H54 (cell line): ENCODE results near the gene PCBP3.
"Not testable (repeated sequence)": the region's sequence is repeated elsewhere in the genome, so short reads cannot be mapped to it uniquely, and the experiment has no call there.

Source experiments
- DNase-seq: peaks from one replicate; pipeline ENCODE4 v3.0.0; 2011; ENCODE audit warnings: low spot score, mixed read lengths; ENCODE audit not compliant: insufficient read length
- FAIRE-seq: peaks from 3 replicates; lab custom pipeline; 2011; peaks lifted over from hg19 to GRCh38; lab: Jason Lieb, UNC
- POLR2A ChIP-seq: IDR thresholded peaks from 2 replicates; pipeline ENCODE4 v1.6.1; 2011; ENCODE audit warnings: low read depth, mild to moderate bottlenecking, low read length

Gene PCBP3

DNA sequence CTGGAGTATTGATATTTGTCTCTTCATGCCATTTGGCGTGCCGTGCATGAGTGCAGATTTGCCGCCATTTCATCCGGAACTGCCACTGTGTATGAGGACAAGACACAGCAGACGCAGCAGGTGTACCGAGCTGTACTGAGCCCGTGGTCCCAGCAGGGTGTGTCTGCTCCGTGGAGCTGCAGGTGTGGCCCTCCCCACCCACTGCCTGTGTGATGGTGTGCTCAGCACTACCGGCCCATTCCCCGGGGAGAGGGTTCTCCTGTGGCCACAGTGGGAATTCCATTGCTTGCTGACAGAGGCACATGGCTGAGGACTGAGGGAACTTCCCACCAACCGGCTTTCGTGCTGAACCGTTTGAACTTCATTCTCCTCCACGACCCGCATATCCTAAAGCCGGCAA is 303.8 kb downstream of the PCBP3 start:
- FAIRE-seq (no peak), DNase-seq (no peak)

DNA sequence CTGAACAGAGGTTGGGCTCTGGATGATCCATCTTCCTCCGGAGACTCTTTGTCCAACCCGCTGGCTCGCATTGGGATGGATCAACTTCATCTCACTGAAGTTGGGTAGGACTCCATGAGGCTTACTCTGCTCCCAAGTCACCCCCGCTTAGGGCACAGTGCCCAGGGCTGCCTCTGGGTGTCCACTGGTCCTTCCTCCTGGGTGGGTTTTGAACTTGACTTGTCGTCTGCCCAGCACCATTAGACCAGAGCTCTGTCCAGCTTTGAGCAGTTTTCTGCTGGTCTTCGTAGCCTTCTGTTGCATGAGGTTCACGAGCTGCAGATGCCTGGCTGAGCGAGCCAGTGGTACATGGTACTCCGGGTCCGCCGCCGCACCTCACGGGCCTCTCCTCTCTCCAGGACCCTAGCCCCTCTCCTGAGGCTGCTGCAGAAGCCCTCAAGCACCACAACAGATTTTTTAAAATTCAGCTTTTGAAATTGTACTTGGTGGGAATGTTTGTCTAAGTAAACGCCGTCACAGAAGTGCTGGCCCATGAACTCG is 304.3 kb downstream of the PCBP3 start:
- no peak for TF ChIP-seq POLR2A
- FAIRE-seq (no peak), DNase-seq (no peak)

More for the DNA sequence above, 303.8 kb downstream of the PCBP3 start:
- TF ChIP-seq POLR2A: no peak

DNA sequence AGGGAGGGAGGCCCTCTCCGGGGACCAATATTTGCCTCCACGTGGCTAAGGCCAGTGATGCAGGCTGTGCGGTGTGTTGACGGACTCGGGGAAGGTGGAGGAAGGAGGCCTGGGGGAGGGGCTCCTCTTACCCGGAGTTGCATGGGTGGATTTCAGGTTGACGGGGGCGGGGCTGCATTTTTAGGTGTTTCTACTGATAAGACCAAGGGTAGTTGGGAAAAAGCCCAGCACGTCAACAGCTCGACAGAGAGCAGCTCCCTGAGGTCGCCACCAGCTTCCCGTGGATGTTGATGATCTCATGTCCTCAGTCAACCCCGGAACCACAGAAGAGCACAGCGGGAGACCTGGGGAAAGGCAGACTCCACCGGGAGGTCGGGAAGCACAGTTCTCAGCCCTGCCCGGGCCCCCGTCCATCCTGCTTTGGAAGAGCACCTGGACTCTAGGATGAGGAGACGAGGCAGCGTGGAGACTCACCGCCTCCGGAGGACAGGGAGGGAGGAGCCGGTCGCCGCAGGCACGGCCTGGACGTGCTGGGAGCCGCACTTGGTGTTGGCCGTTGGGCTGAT is 305.1 kb downstream of the PCBP3 start:
- no peak for DNase-seq
- TF ChIP-seq POLR2A: no peak
- FAIRE-seq: no peak

DNA sequence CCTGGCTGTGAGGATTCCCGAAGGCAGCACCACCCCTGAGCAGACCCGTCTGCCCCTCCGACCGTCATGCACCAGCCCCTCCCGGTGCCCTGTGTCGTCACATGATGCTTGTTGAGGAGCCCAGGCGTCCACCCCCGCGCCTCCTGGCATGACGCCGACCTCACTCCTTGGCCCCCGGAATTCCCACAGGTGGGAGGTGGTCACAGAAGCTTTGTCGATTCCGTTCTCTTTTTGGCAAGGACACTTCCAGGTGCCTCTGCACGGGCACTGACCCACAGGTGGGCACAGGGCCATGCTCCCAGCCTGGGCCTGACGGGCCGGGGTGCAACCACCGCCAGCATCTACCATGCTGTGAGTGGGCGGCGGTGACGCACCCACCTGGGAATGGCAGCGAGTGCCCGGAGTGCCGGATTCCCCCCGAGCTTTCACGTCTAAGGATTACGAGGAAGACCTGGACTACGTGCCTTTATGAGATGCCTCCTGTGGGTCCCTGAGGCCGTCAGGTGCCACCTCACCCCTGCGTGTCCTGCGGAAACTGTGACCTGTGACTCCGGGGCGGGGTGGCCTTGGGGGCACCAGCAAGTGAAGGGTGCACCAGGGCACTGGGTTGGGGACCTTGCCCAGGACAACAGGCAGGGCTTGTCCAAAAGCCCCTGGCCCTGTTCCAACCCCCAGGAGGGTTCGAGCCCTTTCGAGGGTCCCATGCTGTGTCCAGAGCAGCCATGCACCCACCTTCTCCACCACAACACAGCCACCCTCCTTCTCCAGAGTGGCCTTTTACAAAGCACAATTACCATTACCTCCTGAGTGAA is 306.6 kb downstream of the PCBP3 start:
- FAIRE-seq (no peak), DNase-seq (no peak)
- TF ChIP-seq POLR2A: no peak

DNA sequence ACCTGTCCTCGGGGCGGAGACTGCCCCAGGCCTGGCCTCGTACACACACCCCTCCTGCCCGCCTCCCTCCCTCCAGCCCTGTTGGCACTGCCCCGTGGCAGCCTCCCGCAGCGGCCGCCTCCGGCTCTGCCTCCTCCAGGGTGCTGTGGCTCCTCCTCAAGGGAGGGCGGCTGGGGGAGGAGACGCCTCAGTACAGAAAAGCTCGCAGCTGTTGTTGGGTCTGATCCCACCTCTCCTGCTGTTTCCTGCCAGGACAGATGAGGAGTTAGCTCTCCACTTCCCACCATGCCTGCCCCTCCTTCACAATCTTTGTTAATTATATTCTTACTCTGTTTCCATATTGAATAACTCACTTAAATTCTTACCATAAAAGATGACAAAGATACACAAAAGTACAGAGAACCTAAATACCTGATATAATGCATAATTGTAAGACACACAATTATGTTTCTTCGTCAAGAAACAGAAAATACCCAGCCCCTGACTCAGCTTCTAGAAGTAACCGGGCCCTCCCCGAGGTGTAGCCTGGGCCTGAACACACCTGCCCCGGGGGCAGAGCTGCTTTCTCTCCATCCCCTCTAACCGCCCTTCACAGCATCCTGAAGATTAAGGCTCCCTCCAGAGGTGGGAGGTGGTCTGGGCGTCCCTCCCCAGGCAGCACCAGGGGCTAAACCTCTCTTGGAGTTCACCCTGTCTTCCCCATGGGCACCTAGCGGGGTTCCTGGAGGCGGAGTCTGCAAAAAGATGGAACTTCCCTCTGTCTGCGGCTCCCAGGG is 307.4 kb downstream of the PCBP3 start:
- TF ChIP-seq POLR2A: no peak
- no peak for FAIRE-seq
- DNase-seq: peak; percentile 94

DNA sequence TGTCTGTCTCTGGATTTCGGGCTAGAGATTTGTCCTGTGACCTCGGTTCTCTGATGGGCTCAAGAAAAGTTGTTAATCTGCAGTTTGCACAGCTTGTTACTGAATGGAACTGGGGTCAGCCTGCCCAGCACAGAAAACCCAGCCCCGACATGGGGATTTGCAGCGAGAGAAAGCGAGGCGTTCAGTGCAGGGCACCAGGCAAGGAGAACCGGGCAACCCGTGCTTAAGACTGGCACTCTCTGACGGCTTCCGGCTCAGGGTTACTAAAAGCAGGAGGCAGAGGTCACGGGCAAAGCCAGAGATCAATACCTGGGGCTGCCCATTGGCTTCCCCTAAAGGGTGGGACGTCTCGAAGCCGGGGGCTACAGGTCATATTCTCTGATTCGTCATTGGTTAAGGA is 308.2 kb downstream of the PCBP3 start:
- TF ChIP-seq POLR2A: no peak
- no peak for FAIRE-seq
- no peak for DNase-seq

DNA sequence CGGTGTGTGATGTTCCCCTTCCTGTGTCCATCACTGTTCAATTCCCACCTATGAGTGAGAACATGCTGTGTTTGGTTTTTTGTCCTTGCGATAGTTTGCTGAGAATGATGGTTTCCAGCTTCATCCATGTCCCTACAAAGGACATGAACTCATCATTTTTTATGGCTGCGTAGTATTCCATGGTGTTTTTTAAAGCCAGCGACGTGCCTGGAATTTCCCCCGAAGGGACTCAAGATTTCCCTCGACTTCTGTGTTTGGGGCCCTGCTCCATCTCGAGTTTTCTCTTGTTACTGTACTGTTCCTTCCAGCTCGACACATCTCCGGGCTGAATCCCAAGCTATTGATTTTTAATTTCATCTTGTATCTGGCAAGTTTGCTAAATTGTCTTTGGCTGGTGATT is 309.0 kb downstream of the PCBP3 start:
- not testable (repeated sequence) for FAIRE-seq, DNase-seq

DNA sequence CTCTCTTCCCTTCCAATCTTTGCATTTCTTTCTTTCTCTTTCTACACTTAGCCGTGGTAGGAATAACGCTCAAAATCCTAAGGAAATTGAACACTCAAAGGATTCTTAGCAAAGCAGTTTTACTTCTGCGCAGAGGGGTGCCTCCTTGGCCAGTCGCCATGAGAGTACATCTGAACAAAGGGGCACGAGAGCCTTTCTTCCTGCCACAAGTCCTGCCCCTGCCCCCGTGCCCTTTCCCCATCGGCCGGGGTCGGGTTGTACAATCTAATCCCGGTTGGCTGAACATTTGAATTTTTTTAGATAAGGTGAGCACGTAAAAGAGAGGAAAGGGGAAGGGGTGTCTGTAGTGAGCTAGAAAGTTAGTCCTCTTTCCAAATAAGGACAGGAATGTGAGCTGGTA is 309.4 kb downstream of the PCBP3 start:
- FAIRE-seq (no peak), DNase-seq (no peak)
- TF ChIP-seq POLR2A: no peak

DNA sequence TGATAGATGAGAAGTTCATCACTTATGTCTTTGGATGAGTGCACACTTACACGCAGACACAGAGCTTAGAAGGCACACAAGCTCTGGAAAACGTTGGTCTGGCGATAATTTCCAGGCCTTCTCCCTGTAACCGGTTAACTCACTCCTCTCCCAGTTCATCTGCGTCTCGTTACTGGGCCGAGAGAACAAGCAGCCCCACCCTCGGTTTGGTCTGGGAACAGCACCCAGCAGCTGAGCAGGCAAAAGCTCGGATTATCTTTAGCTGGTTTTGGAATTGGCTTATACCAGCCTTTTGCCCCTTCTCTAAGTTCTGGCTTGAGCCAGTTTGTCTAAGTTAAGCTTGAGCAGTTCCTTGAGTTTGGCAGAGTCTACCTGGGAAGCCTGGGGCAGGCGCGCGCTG is 310.7 kb downstream of the PCBP3 start:
- no peak for DNase-seq
- TF ChIP-seq POLR2A: no peak
- no peak for FAIRE-seq

DNA sequence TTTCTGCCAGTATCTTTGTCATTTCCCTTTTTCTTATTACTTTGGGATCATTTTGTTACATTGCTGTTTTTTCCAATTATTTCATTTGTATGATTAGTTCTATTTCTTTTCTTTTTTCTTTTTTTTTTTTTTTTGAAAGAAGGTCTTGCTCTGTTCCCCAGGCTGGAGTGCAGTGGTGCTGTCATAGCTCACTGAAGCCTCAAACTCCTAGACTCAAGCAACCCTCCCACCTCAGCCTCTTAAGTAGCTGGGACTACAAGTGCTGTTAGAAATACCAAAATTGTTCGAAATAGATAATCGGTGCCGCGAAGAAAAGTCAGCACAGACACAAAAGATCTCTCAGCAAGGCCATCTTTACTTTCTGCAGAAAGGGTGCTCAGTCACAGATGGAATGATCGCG is 311.4 kb downstream of the PCBP3 start:
- FAIRE-seq (no peak), DNase-seq (no peak)
- no peak for TF ChIP-seq POLR2A

DNA sequence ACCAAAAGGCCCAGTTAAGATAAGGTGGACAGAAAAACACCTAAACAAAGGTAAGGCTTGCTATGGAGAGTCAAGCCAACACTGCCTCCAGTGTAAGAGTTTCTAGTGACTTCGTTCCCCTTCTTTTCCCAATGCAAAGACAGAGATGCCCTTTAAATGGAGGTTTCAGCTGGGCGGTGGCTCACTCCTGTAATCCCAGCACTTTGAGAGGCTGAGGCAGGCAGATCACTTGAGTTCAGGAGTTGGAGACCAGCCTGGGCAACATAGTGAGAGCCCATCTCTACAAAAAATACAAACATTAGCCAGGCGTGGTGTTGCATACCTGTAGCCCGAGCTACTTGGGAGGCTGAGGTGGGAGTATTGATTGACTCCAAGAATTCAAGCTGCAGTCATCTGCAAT is 314.0 kb downstream of the PCBP3 start:
- no peak for DNase-seq
- no peak for TF ChIP-seq POLR2A
- FAIRE-seq: no peak

DNA sequence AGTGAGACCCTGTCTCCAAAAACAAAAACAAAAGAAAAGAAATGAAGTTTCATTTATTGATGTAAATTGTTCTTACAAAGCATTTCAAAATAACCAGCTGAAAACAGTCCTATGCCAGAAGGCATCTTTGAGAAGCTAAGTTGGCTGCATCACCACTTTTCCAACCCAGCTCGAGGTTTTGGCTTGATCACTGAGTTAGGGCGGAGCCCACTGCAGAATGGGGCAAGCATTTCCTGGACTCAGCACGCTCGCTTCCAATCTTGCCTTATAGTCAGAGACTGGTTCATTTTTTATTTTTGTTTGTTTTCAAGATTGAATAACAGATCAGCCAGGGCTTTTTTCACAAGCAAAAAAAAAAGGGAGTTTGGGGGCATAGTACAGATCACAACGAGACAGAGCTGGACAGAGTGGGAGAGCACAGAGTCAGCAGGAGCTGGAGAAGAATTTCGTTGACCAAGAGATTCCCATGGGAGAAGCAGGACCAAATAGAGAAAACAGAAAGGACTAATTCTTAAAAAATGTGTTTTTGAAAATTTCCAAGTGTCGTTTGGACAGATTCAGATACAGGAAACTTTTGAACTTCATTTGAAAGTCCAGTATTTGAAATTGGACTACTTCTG is 314.6 kb downstream of the PCBP3 start:
- no peak for DNase-seq
- TF ChIP-seq POLR2A: no peak
- no peak for FAIRE-seq

DNA sequence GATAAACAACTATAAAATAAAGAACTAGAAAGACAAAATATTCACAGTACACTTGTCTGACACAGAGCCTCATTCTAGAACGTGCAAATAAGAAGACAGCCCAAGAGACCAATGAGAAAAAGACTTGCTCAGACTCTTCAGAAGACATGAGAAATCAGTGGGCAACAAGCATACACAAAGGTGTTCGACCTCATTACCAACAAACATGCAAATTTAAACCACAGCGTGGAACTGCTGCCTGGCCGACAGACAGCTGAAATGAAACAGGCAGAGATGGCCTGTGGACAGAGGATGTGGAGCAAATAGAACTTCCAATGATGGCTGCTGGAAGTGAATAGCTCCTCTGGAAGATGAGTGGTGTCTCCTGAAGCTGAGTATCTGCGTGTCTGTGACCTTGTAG is 315.7 kb downstream of the PCBP3 start:
- DNase-seq (no peak), FAIRE-seq (no peak)
- no peak for TF ChIP-seq POLR2A
